ENCODE measurements around the gene WDFY4. TPM values are rescaled to one million over a fixed set of nuclear protein-coding genes. Genes with fewer than 3 reads are reported as not detected.

WDFY4 gene
- total RNA-seq, 1 donor from 2014 or later, result 2.6 TPM

DNA sequence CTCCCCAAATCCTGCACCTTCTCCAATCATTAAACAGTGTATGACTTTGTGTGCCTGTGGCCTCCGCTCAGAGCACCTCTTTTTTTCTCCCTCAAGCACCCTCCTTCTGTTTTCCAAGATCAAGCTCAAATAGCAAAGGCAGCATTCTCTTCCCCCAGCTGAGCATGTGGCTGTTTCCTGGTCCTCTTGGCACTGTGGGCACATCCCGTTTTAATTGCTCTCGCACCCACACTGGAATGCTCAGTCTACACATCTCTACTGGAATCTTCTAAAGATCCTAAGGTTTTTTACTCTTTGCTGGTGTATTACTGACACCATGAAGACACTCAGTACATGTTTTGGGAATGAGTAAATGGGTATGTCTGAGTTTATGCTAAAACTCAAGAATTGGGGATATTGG is 107.4 kb downstream of the WDFY4 start:
- Histone ChIP-seq H3K27ac (ENCODE audit: low read depth, low read length) (no peak overlapping the region), H3K9me3 (ENCODE audit: control insufficient read depth in 3 of 3, low read length in 3 of 3) (no peaks in the 10 kb centered on the region), H3K9ac (ENCODE audit: low read depth in 1 of 3, low read length in 3 of 3) (no peak overlapping the region), H3K4me1 (ENCODE audit: control insufficient read depth in 3 of 3, insufficient read depth in 3 of 3, low read length in 3 of 3) (peaks cover 0 to 6% (median 0%) of the 10 kb centered on the region in 3 donors), H3K4me3 (ENCODE audit: low read length in 3 of 3) (no peak overlapping the region), H3K27me3 (ENCODE audit: control insufficient read depth in 3 of 3, insufficient read depth in 3 of 3, low read length in 3 of 3) (peaks cover 0 to 11% (median 3%) of the 10 kb centered on the region in 3 donors), H3K36me3 (ENCODE audit: control insufficient read depth in 3 of 3, insufficient read depth in 3 of 3, low read length in 3 of 3) (no peaks in the 10 kb centered on the region)

DNA sequence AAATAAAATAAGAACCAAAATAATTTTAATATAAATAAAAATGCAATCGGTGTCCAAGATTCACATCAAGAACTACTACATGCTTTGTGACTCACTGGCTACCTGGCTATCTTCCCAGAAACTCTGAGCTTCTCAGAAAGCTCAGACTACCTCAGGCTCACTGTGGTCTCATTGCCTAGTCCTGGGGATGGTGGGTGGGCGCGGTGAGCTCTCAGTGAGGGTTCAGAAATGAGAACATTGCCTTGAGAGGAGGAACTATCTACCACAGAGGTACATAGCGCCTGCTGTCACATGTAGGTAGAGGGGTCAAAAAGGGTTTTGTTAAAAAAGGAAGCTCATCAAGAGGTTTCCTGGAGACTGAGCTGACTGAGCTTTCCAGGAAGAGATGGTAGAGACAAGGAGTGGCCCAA is 108.0 kb downstream of the WDFY4 start:
- Histone ChIP-seq H3K9me3 (ENCODE audit: control insufficient read depth in 3 of 3, low read length in 3 of 3) (no peaks in the 10 kb centered on the region), H3K27me3 (ENCODE audit: control insufficient read depth in 3 of 3, insufficient read depth in 3 of 3, low read length in 3 of 3) (peaks cover 0 to 11% (median 3%) of the 10 kb centered on the region in 3 donors), H3K4me1 (ENCODE audit: control insufficient read depth in 3 of 3, insufficient read depth in 3 of 3, low read length in 3 of 3) (peaks cover 0 to 6% (median 0%) of the 10 kb centered on the region in 3 donors), H3K36me3 (ENCODE audit: control insufficient read depth in 3 of 3, insufficient read depth in 3 of 3, low read length in 3 of 3) (no peaks in the 10 kb centered on the region), H3K9ac (ENCODE audit: low read depth in 1 of 3, low read length in 3 of 3) (no peak overlapping the region), H3K27ac (ENCODE audit: low read depth, low read length) (no peak overlapping the region), H3K4me3 (ENCODE audit: low read length in 3 of 3) (no peak overlapping the region)

DNA sequence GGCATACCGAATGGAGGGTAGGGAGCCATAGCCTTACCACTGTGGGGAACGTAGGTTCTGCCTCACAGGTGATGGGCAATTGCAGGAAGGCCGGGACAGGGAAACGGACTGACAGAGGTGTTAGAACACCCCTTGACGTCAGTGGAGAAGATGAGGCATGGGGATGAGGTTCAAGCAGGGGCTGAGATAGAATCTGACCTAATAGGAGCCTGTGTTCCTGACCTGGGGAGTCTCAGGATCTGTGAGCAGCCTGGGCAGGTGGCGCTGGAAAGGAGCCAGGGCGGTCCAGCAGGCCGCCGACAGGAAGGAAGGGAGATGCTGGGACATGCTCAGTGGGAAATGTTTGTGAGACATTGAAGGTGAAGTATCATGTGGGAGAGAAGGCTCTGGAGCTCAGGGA is 109.4 kb downstream of the WDFY4 start:
- no peak overlapping the region for H3K4me3 ChIP-seq (ENCODE audit: low read length in 3 of 3)
- H3K9me3 ChIP-seq (ENCODE audit: control insufficient read depth in 3 of 3, low read length in 3 of 3), result no peaks in the 10 kb centered on the region
- H3K9ac ChIP-seq (ENCODE audit: low read depth in 1 of 3, low read length in 3 of 3), result no peak overlapping the region
- H3K4me1 ChIP-seq (ENCODE audit: control insufficient read depth in 3 of 3, insufficient read depth in 3 of 3, low read length in 3 of 3), result peaks cover 0 to 6% (median 0%) of the 10 kb centered on the region in 3 donors
- peaks cover 0 to 11% (median 3%) of the 10 kb centered on the region in 3 donors for H3K27me3 ChIP-seq (ENCODE audit: control insufficient read depth in 3 of 3, insufficient read depth in 3 of 3, low read length in 3 of 3)
- no peaks in the 10 kb centered on the region for H3K36me3 ChIP-seq (ENCODE audit: control insufficient read depth in 3 of 3, insufficient read depth in 3 of 3, low read length in 3 of 3)
- H3K27ac ChIP-seq (ENCODE audit: low read depth, low read length), result no peak overlapping the region

DNA sequence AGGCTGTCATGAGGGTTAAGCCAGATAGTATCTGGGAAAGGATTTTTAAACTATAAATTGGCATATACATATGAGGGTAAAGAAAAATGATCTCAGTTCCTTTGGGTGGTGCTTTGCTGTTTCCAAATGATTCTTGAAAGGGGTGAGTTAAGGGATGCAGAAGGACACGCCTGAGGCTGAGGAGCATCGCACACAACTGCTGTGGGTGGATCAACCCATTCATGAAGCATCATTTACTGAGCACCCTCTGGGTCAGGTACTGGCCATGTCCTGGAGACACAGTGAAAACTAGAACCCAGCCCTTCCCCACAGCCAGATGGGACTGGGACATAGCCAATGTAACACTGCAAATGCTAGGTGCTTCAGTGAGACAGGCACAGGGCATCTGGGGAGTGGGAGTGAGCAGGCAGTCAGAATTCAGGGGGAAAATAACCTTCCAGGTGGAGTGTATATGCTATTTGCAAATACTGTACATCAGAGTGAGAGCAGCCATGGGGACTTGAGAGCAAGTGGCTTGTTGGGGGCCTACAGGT is 112.1 kb downstream of the WDFY4 start:
- no peaks in the 10 kb centered on the region for H3K9me3 ChIP-seq (ENCODE audit: control insufficient read depth in 3 of 3, low read length in 3 of 3)
- no peak overlapping the region for H3K9ac ChIP-seq (ENCODE audit: low read depth in 1 of 3, low read length in 3 of 3)
- no peaks in the 10 kb centered on the region for H3K36me3 ChIP-seq (ENCODE audit: control insufficient read depth in 3 of 3, insufficient read depth in 3 of 3, low read length in 3 of 3)
- H3K27ac ChIP-seq (ENCODE audit: low read depth, low read length), result no peak overlapping the region
- H3K4me3 ChIP-seq (ENCODE audit: low read length in 3 of 3), result no peak overlapping the region
- H3K27me3 ChIP-seq (ENCODE audit: control insufficient read depth in 3 of 3, insufficient read depth in 3 of 3, low read length in 3 of 3), result peaks cover 0 to 4% (median 0%) of the 10 kb centered on the region in 3 donors
- H3K4me1 ChIP-seq (ENCODE audit: control insufficient read depth in 3 of 3, insufficient read depth in 3 of 3, low read length in 3 of 3), result peaks cover 0 to 13% (median 0%) of the 10 kb centered on the region in 3 donors

DNA sequence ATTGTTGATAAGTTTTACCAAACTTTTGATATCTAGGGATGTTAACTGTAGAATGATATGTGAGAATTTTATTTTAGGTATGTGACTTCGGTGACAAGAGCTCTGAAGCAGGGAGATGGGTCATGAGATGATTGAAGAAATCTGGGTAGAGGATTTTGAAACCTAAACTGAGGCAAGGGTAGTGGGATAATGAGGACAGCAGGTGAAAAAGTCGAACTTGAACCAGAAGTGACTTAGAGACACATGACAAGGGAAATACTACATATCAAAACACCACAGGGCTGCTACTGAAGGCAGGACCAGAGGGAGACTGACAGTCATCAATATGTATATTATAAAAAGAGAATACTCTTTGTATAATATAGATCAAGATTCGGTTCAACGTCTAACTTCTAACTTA is 113.2 kb downstream of the WDFY4 start:
- H3K9me3 ChIP-seq (ENCODE audit: control insufficient read depth in 3 of 3, low read length in 3 of 3), result no peaks in the 10 kb centered on the region
- H3K36me3 ChIP-seq (ENCODE audit: control insufficient read depth in 3 of 3, insufficient read depth in 3 of 3, low read length in 3 of 3), result no peaks in the 10 kb centered on the region
- no peak overlapping the region for H3K9ac ChIP-seq (ENCODE audit: low read depth in 1 of 3, low read length in 3 of 3)
- no peak overlapping the region for H3K4me3 ChIP-seq (ENCODE audit: low read length in 3 of 3)
- no peaks in the 10 kb centered on the region for H3K27me3 ChIP-seq (ENCODE audit: control insufficient read depth in 3 of 3, insufficient read depth in 3 of 3, low read length in 3 of 3)
- H3K4me1 ChIP-seq (ENCODE audit: control insufficient read depth in 3 of 3, insufficient read depth in 3 of 3, low read length in 3 of 3), result peaks cover 0 to 9% (median 0%) of the 10 kb centered on the region in 3 donors
- no peak overlapping the region for H3K27ac ChIP-seq (ENCODE audit: low read depth, low read length)

DNA sequence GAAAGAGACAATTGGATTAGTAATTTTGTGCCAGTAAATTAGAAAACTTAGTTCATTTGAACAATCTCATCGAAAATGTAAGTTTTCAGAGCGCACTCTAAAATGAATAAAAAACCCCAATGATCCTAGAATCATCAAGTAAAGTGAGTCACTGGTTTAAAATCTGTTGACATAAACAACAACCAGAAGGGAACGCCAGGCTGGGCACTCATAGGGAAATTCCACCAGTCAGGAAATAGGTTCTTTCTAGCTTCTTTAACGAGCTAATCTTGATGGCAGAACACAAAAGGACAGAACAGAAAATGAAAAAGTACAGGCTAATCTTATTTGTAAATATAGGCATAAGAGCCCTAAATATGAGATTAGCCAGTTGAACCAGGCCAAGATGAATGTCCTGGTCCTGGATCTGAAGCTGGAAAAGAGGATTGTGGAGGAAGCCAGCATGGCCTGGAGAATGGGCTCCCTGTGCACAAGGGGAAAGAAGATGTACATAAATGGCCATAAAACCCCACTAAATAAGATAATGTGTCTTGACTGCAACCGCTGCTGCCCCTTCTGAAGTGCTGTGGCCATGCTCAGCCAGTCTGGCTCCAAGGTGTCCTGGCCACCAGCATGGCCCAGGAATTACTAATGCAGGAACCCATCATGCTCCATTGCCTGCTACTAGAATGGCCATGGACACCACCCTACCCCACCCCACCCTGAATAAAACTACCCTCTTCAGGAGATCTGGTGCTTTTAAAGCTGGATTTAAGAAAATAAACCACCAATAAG is 114.0 kb downstream of the WDFY4 start:
- H3K4me3 ChIP-seq (ENCODE audit: low read length in 3 of 3), result no peak overlapping the region
- H3K4me1 ChIP-seq (ENCODE audit: control insufficient read depth in 3 of 3, insufficient read depth in 3 of 3, low read length in 3 of 3), result peaks cover 0 to 7% (median 0%) of the 10 kb centered on the region in 3 donors
- no peaks in the 10 kb centered on the region for H3K27me3 ChIP-seq (ENCODE audit: control insufficient read depth in 3 of 3, insufficient read depth in 3 of 3, low read length in 3 of 3)
- H3K9me3 ChIP-seq (ENCODE audit: control insufficient read depth in 3 of 3, low read length in 3 of 3), result no peaks in the 10 kb centered on the region
- H3K9ac ChIP-seq (ENCODE audit: low read depth in 1 of 3, low read length in 3 of 3), result no peak overlapping the region
- no peaks in the 10 kb centered on the region for H3K36me3 ChIP-seq (ENCODE audit: control insufficient read depth in 3 of 3, insufficient read depth in 3 of 3, low read length in 3 of 3)
- H3K27ac ChIP-seq (ENCODE audit: low read depth, low read length), result peak overlapping the region; percentile 54

DNA sequence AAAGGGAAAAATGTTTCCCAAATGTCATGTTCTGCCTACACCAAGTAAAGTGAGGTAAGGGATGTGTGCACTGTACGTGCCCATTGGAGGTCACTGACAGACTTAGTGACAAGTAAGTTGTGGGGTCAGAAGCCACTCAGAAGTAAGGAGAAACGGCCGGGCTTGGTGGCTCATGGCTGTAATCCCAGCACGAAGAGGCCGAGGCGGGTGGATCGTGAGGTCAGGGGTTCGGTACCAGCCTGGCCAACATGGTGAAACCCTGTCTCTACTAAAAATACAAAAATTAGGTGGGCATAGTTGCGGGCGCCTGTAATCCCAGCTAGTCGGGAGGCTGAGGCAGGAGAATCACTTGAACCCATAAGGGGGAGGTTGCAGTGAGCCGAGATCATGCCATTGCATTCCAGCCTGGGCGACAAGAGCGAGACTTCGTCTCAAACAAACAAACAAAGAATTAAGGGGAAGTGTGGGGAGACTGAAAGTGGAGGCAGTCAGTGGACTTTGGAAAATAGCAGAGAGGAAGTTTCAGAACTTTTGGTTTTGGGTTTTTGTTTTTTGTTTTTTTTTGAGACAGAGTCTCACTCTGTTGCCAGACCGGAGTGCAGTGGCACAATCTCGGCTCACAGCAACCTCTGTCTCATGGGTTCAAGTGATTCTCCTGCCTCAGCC is 114.8 kb downstream of the WDFY4 start:
- H3K27me3 ChIP-seq (ENCODE audit: control insufficient read depth in 3 of 3, insufficient read depth in 3 of 3, low read length in 3 of 3), result no peaks in the 10 kb centered on the region
- H3K4me3 ChIP-seq (ENCODE audit: low read length in 3 of 3), result no peak overlapping the region
- no peaks in the 10 kb centered on the region for H3K36me3 ChIP-seq (ENCODE audit: control insufficient read depth in 3 of 3, insufficient read depth in 3 of 3, low read length in 3 of 3)
- no peak overlapping the region for H3K9ac ChIP-seq (ENCODE audit: low read depth in 1 of 3, low read length in 3 of 3)
- H3K9me3 ChIP-seq (ENCODE audit: control insufficient read depth in 3 of 3, low read length in 3 of 3), result no peaks in the 10 kb centered on the region
- peak overlapping the region; percentile 60 for H3K27ac ChIP-seq (ENCODE audit: low read depth, low read length)
- peaks cover 0 to 7% (median 0%) of the 10 kb centered on the region in 3 donors for H3K4me1 ChIP-seq (ENCODE audit: control insufficient read depth in 3 of 3, insufficient read depth in 3 of 3, low read length in 3 of 3)

DNA sequence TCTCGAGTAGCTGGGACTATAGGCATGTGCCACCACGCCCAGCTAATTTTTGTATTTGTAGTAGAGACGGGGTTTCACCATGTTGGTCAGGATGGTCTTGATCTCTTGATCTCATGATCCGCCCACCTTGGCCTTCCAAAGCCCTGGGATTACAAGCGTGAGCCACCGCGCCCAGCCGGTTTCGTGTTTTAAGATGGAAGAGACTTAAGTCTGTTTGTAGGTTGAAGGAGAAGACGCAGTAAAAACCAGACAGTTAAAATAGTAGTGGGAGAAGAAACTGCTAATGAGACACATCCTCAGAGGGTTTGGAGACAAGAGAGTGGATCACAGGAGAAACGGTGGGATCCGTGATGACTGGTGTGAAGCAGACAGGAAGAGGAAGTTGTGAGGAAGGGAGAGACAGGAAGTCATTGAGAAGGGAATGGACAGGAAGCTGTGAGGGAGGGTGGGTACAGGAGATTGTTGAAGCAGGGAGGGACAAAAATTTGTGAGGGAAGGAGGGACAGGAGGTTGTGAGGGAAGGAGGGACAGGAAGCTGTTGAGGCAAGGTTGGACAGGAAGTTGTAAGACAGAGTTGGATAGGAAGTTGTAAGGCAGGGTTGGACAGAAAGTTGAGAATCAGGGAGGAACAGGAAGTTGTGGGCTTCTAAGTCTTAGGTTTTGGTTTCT is 115.5 kb downstream of the WDFY4 start:
- no peak overlapping the region for H3K4me3 ChIP-seq (ENCODE audit: low read length in 3 of 3)
- H3K9me3 ChIP-seq (ENCODE audit: control insufficient read depth in 3 of 3, low read length in 3 of 3), result no peaks in the 10 kb centered on the region
- H3K27ac ChIP-seq (ENCODE audit: low read depth, low read length), result peak overlapping the region; percentile 60
- peaks cover 0 to 7% (median 0%) of the 10 kb centered on the region in 3 donors for H3K4me1 ChIP-seq (ENCODE audit: control insufficient read depth in 3 of 3, insufficient read depth in 3 of 3, low read length in 3 of 3)
- no peaks in the 10 kb centered on the region for H3K36me3 ChIP-seq (ENCODE audit: control insufficient read depth in 3 of 3, insufficient read depth in 3 of 3, low read length in 3 of 3)
- no peaks in the 10 kb centered on the region for H3K27me3 ChIP-seq (ENCODE audit: control insufficient read depth in 3 of 3, insufficient read depth in 3 of 3, low read length in 3 of 3)
- H3K9ac ChIP-seq (ENCODE audit: low read depth in 1 of 3, low read length in 3 of 3), result no peak overlapping the region

DNA sequence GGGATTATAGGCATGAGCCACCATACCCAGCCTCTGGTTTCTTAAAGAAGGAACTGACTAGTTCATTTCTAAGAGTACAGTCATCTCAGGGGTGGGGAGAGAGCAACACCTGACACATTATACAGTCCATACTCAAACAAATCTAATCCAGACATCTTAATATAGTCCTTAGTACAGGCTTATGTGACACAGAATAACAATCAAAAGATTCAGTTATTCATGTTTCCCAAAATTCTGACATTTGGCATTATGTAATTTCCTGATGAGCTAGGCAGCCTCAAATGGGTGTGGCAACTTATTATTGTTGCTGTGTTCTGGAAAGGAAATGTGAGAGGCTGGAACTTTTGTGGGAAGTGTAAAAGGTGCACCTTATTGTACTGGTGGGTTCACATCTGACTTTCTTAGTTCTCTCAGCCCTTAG is 116.3 kb downstream of the WDFY4 start:
- H3K27me3 ChIP-seq (ENCODE audit: control insufficient read depth in 3 of 3, insufficient read depth in 3 of 3, low read length in 3 of 3), result no peaks in the 10 kb centered on the region

More for the DNA sequence above, 116.3 kb downstream of the WDFY4 start:
- Histone ChIP-seq H3K9me3 (ENCODE audit: control insufficient read depth in 3 of 3, low read length in 3 of 3) (no peaks in the 10 kb centered on the region), H3K27ac (ENCODE audit: low read depth, low read length) (peak overlapping the region; percentile 60), H3K36me3 (ENCODE audit: control insufficient read depth in 3 of 3, insufficient read depth in 3 of 3, low read length in 3 of 3) (no peaks in the 10 kb centered on the region), H3K9ac (ENCODE audit: low read depth in 1 of 3, low read length in 3 of 3) (no peak overlapping the region), H3K4me3 (ENCODE audit: low read length in 3 of 3) (no peak overlapping the region), H3K4me1 (ENCODE audit: control insufficient read depth in 3 of 3, insufficient read depth in 3 of 3, low read length in 3 of 3) (peaks cover 0 to 7% (median 4%) of the 10 kb centered on the region in 3 donors)

Data from skeletal muscle tissue (tissue), 4 donors.